22Rv1 (cell line): Measurements from ENCODE around the gene FILIP1.

Experiments used
- CTCF ChIP-seq: fragments of 450-650 bp; IDR thresholded peaks from 2 replicates; pipeline ENCODE4 v1.5.1; 2017; ENCODE audit warnings: mild to moderate bottlenecking
- ZFX ChIP-seq: fragments of 450-650 bp; IDR thresholded peaks from 2 replicates; pipeline ENCODE4 v1.6.1; 2017; ENCODE audit warnings: antibody characterized with exemption, borderline replicate concordance

DNA sequence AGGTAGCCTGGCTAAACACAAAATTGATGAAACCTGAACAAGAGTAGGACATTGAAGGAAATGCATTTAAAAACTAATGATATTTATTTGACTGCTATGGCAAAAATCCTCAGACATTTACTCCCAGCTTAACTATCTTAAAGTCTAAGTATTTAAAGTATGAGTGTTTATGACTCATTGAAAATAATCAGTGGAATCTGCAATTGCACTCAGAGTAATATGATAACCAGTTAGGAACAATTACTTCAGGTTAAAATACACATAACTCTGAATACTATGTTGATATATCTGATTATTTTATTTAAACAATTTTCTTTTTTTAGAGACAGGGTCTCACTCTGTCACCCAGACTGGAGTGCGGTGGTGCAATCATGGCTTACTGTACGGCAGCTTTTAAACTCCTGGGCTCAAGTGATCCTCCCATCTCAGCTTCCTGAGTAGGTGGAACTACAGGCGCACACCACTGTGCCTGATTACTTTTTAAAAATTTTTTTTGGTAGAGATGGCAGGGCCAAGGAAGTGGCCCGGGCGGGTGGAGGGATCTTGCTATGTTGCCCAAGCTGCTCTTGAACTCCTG, 43.9 kb downstream of the FILIP1 start:
- TF ChIP-seq CTCF (no peak), ZFX (no peak)
